Uterus (tissue), 4 donors: ENCODE measurements around the gene EDC4. TPM values are rescaled to one million over a fixed set of nuclear protein-coding genes. Genes with fewer than 3 reads are reported as not detected.
A peak's percentile ranks its signal among the peaks of the same experiment; 100 is the strongest.

Source experiments
- DNase-seq, 2 donors: peaks; one replicate each; pipeline ENCODE4 v3.0.0-alpha.2; 2019 to 2020
- H3K27ac ChIP-seq, 2 donors: fragments of 200-600 bp; sonication (generic); 1 replicate in 1 of 2; 2 replicates in 1 of 2; pipeline ENCODE4 v1.5.1; 2016 to 2018
- H3K27me3 ChIP-seq, 2 donors: fragments of 200-600 bp; sonication (generic); one replicate each; pipeline ENCODE4 v1.5.1; 2018 to 2019; ENCODE audit warnings: control low read depth in 1 of 2
- H3K36me3 ChIP-seq, 2 donors: fragments of 200-600 bp; sonication (generic); one replicate each; pipeline ENCODE4 v1.5.1; 2019; ENCODE audit warnings: control low read depth in 1 of 2
- H3K4me1 ChIP-seq, 2 donors: fragments of 200-600 bp; sonication (generic); one replicate each; pipeline ENCODE4 v1.5.1; 2018 to 2019; ENCODE audit warnings: control low read depth in 1 of 2
- H3K4me3 ChIP-seq, 2 donors: fragments of 200-600 bp; sonication (generic); 1 replicate in 1 of 2; 2 replicates in 1 of 2; pipeline ENCODE4 v1.5.1; 2018 to 2019; ENCODE audit warnings: mild to moderate bottlenecking in 1 of 2
- H3K9me3 ChIP-seq, 2 donors: fragments of 200-600 bp; sonication (generic); one replicate each; pipeline ENCODE4 v1.5.1; 2019; ENCODE audit warnings: control low read depth in 1 of 2
- POLR2A ChIP-seq, 2 donors: fragments of 450-650 bp; IDR thresholded peaks; one replicate each; pipeline ENCODE4 v1.6.1; 2016; ENCODE audit warnings: antibody characterized with exemption in 2 of 2, mild to moderate bottlenecking in 1 of 2, moderate library complexity in 1 of 2
- intact Hi-C: fragments of 100-400 bp; cut with DNase I; formaldehyde crosslinking; loops from one replicate; pipeline ENCODE4 v1.15.1; 2023; ENCODE audit warnings: low total_unique reads
- total RNA-seq, 4 donors: library from RNA; depleted of rRNA in 3 of 4; stranded (reverse); fragments of >200 nt in 3 of 4; gene quantifications; one replicate each; pipeline versions ENCODE4 v1.1.0 to v1.2.4, GENCODE V29; 2014 to 2023
- TF ChIP-seq, protein P1 (sequence below), 4 experiments: fragments of 200-600 bp in 2 of 4; fragments of 450-650 bp in 2 of 4; sonication (generic) in 2 of 4; IDR thresholded peaks; one replicate each; pipeline ENCODE4 v1.5.1; 2016 to 2019; ENCODE audit warnings: antibody characterized with exemption in 4 of 4, mild to moderate bottlenecking in 2 of 4, moderate library complexity in 1 of 4
- donor health status: DM: yes; HTN: yes; CAD: no.

EDC4 gene
- total RNA-seq, 4 donors from 2014 or later, result 19.4 to 63.7 (median 50.7) TPM

DNA sequence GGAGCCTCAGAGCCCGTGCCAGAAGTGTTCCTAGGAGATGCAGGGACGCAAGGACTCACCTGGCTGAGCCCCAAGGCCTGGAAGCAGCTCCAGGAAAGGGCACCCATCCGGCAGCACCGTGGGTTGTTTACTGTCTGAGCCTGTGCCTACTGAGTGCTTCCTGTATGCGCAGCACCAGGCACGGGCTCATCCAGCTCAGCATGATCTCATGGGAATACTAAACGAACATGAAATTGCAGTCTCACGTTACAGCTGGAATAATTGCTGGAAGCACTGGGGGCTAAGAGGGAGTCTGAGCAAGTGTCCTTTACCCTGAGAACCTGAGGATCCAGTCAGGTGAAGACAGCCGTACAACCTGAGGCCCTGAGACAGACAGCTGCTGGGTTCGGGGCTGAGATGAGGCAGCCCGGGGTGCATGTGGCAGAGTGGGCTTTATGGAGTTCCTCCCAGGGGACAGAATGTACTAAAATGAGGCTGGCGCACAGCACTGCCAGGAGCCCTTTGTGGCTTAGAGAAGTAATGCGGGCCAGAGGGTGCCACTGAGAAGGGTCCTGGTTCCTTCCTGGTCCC, 53.4 kb downstream of the EDC4 start:
- no peak for DNase-seq
- H3K4me1 ChIP-seq, result peaks cover 0 to 3% of the 10 kb centered on the region in 2 donors
- no peaks in the 10 kb centered on the region for H3K9me3 ChIP-seq
- no peaks in the 10 kb centered on the region for H3K27me3 ChIP-seq
- TF ChIP-seq, protein P1, sequence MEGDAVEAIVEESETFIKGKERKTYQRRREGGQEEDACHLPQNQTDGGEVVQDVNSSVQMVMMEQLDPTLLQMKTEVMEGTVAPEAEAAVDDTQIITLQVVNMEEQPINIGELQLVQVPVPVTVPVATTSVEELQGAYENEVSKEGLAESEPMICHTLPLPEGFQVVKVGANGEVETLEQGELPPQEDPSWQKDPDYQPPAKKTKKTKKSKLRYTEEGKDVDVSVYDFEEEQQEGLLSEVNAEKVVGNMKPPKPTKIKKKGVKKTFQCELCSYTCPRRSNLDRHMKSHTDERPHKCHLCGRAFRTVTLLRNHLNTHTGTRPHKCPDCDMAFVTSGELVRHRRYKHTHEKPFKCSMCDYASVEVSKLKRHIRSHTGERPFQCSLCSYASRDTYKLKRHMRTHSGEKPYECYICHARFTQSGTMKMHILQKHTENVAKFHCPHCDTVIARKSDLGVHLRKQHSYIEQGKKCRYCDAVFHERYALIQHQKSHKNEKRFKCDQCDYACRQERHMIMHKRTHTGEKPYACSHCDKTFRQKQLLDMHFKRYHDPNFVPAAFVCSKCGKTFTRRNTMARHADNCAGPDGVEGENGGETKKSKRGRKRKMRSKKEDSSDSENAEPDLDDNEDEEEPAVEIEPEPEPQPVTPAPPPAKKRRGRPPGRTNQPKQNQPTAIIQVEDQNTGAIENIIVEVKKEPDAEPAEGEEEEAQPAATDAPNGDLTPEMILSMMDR (IDR thresholded peaks at IDR 0.05), result no peak
- no peak for TF ChIP-seq POLR2A (IDR thresholded peaks at IDR 0.05)
- no peak overlapping the region for H3K4me3 ChIP-seq
- peak overlapping the region; percentile 24 to 60 for H3K27ac ChIP-seq
- intact Hi-C loops, result loop anchor here (5.0 to 10.0 kb wide), 2 partner anchors 44 to 111 kb away; partner anchors contain the start of gene NRN1L
- no peaks in the 10 kb centered on the region for H3K36me3 ChIP-seq

DNA sequence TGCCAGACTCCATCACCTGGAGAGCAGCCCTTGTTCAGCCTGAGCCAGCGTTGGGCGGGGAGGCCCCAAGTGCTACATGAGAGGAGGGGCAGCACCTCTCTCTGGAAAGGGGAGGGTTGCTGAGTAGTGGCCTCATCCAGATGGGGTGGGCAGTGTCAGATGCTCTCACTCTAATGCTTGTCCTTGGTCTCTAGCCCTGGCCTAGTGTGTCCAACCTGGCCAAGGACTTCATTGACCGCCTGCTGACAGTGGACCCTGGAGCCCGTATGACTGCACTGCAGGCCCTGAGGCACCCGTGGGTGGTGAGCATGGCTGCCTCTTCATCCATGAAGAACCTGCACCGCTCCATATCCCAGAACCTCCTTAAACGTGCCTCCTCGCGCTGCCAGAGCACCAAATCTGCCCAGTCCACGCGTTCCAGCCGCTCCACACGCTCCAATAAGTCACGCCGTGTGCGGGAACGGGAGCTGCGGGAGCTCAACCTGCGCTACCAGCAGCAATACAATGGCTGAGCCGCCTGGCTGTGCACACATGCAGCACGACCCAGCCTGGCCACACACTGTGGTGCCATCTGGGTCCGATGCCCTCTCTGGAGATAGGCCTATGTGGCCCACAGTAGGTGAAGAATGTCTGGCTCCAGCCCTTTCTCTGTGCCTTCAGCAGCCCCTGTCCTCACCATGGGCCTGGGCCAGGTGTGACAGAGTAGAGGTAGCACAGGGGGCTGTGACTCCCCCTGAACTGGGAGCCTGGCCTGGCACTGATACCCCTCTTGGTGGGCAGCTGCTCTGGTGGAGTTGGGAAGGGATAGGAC, 54.5 kb downstream of the EDC4 start:
- Histone ChIP-seq H3K9me3 (no peaks in the 10 kb centered on the region), H3K4me3 (no peak overlapping the region), H3K27me3 (no peaks in the 10 kb centered on the region), H3K27ac (peak overlapping the region; percentile 24 to 60), H3K36me3 (no peaks in the 10 kb centered on the region), H3K4me1 (peaks cover 0 to 3% of the 10 kb centered on the region in 2 donors)
- DNase-seq, result no peak
- intact Hi-C loops, result loop anchor here (5.0 to 10.0 kb wide), 2 partner anchors 45 to 113 kb away; partner anchors contain the start of gene NRN1L
- TF ChIP-seq POLR2A (IDR thresholded peaks at IDR 0.05), result no peak
- TF ChIP-seq, protein P1 (IDR thresholded peaks at IDR 0.05), result no peak

DNA sequence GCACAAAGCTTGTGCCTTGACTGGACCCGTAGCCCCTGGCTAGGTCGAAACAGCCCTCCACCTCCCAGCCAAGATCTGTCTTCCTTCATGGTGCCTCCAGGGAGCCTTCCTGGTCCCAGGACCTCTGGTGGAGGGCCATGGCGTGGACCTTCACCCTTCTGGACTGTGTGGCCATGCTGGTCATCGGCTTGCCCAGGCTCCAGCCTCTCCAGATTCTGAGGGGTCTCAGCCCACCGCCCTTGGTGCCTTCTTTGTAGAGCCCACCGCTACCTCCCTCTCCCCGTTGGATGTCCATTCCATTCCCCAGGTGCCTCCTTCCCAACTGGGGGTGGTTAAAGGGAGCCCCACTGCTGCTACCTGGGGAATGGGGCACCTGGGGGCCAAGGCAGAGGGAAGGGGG, 55.3 kb downstream of the EDC4 start:
- no peaks in the 10 kb centered on the region for H3K9me3 ChIP-seq
- no peak for DNase-seq
- no peak overlapping the region for H3K4me3 ChIP-seq
- peaks cover 0 to 3% of the 10 kb centered on the region in 2 donors for H3K4me1 ChIP-seq
- no peak overlapping the region for H3K27ac ChIP-seq
- intact Hi-C loops, result loop anchor here (5.0 to 10.0 kb wide), 2 partner anchors 46 to 113 kb away; partner anchors contain the start of gene NRN1L
- TF ChIP-seq, protein P1 (IDR thresholded peaks at IDR 0.05), result no peak
- TF ChIP-seq POLR2A (IDR thresholded peaks at IDR 0.05), result no peak
- no peaks in the 10 kb centered on the region for H3K36me3 ChIP-seq
- H3K27me3 ChIP-seq, result no peaks in the 10 kb centered on the region

DNA sequence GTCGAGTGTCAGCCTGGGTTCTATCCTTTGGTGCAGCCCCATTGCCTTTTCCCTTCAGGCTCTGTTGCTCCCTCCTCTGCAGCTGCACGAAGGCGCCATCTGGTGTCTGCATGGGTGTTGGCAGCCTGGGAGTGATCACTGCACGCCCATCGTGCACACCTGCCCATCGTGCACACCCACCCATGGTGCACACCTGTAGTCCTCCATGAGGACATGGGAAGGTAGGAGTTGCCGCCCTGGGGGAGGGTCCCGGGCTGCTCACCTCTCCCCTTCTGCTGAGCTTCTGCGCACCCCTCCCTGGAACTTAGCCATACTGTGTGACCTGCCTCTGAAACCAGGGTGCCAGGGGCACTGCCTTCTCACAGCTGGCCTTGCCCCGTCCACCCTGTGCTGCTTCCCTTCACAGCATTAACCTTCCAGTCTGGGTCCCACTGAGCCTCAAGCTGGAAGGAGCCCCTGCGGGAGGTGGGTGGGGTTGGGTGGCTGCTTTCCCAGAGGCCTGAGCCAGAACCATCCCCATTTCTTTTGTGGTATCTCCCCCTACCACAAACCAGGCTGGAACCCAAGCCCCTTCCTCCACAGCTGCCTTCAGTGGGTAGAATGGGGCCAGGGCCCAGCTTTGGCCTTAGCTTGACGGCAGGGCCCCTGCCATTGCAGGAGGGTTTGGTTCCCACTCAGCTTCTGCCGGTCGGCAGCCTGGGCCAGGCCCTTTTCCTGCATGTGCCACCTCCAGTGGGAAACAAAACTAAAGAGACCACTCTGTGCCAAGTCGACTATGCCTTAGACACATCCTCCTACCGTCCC, 55.9 kb downstream of the EDC4 start:
- H3K27me3 ChIP-seq, result no peaks in the 10 kb centered on the region
- H3K4me3 ChIP-seq, result no peak overlapping the region
- H3K4me1 ChIP-seq, result peaks cover 0 to 3% of the 10 kb centered on the region in 2 donors
- TF ChIP-seq, protein P1 (IDR thresholded peaks at IDR 0.05), result peak; percentile 69 to 86 (median 78)
- TF ChIP-seq POLR2A (IDR thresholded peaks at IDR 0.05), result no peak
- H3K36me3 ChIP-seq, result no peaks in the 10 kb centered on the region
- DNase-seq, result peak; percentile 59 to 69
- H3K27ac ChIP-seq, result no peak overlapping the region
- intact Hi-C loops, result loop anchor here (5.0 to 10.0 kb wide), 2 partner anchors 46 to 114 kb away; partner anchors contain the start of gene NRN1L
- no peaks in the 10 kb centered on the region for H3K9me3 ChIP-seq
